GM20000 (cell line): Measurements from ENCODE around the gene RAB42.
"Not testable (repeated sequence)": the region's sequence is repeated elsewhere in the genome, so short reads cannot be mapped to it uniquely, and the experiment has no call there.

Source experiments
- DNase-seq: peaks from one replicate; pipeline ENCODE4 v3.0.0; 2012; ENCODE audit warnings: low spot score
- TF ChIP-seq, protein P1 (sequence below): IDR thresholded peaks from 2 replicates; pipeline ENCODE4 v1.5.1; 2012; ENCODE audit warnings: mild to moderate bottlenecking, control low read depth; ENCODE audit errors: extremely low read depth, missing control alignments

RAB42 gene

DNA sequence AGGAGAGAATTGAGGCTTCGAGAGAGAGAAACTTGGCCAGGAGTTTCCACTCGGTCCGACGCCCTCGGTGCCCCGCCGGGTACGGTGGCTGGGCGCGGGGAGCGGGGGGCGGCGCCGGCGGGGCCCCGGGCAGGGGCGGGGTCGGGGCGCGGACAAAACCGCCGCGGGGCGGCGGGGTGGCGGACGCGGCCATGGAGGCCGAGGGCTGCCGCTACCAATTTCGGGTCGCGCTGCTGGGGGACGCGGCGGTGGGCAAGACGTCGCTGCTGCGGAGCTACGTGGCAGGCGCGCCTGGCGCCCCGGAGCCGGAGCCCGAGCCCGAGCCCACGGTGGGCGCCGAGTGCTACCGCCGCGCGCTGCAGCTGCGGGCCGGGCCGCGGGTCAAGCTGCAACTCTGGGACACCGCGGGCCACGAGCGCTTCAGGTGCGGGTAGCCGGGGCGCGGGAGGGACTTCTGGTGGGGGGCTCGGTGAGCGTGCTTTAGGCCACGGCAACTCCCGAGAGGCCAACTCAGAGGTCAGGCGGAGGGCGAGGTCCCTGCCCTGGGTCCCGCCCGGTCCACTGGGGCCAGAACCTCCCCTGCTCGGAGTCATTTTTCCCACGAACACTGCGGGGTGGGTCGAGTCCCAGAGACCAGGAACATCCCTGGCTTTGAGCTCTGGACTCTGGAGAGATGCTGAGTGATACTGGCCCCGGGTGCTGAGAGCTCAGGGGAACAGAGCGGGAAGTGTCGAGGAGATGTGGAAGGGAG lies 431 bp downstream of the RAB42 start:
- peak; percentile 82 for DNase-seq
- TF ChIP-seq, protein P1, sequence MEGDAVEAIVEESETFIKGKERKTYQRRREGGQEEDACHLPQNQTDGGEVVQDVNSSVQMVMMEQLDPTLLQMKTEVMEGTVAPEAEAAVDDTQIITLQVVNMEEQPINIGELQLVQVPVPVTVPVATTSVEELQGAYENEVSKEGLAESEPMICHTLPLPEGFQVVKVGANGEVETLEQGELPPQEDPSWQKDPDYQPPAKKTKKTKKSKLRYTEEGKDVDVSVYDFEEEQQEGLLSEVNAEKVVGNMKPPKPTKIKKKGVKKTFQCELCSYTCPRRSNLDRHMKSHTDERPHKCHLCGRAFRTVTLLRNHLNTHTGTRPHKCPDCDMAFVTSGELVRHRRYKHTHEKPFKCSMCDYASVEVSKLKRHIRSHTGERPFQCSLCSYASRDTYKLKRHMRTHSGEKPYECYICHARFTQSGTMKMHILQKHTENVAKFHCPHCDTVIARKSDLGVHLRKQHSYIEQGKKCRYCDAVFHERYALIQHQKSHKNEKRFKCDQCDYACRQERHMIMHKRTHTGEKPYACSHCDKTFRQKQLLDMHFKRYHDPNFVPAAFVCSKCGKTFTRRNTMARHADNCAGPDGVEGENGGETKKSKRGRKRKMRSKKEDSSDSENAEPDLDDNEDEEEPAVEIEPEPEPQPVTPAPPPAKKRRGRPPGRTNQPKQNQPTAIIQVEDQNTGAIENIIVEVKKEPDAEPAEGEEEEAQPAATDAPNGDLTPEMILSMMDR: no peak

DNA sequence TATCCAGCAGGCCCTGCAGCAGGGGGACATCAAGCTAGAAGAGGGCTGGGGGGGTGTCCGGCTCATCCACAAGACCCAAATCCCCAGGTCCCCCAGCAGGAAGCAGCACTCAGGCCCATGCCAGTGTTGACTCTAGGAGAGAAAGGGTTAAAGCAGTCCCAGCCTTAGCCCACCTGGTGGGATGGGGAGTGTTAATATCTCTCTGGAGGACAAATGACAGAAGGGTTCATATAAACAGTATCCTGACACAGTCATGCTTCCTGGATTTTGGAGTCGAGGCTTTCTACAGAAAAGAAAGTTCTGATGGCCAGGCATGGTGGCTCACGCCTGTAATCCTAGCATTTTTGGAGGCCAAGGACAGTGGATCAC lies 1.9 kb downstream of the RAB42 start:
- DNase-seq: not testable (repeated sequence)

DNA sequence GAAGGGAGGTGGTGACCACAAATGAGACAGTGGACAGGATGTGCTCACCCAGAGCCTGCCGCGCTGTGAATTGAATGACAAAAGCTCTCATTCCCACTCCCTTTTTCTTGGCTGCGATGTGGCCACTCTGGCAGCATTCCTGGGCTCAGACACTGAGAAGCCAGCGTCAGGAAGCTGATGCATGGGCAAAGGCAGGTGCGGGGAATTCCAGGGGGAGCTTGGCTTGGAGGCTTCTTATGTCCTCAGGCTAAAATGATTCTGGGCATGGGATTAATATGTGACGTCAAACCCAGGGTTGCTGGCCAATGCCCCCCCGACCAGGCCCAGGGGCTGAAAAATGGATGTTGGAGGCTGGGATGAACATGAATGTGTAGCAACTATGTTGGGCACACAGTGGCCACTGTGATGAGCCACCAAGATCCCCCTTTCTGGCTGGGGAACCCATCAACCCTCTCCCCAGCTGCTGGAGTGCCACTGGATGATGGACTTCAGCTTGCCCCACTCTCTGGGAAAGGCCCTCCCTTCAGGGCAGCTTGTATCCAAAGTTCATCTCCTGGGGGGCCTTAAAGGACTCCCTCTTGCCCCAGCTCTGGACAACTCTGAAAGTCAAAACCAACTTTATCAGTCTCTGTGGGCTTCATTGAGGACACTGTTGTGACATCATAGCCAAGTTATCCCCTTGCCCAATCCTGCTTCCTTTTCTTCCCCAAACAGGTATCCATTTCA lies 2.8 kb downstream of the RAB42 start:
- not testable (repeated sequence) for DNase-seq

DNA sequence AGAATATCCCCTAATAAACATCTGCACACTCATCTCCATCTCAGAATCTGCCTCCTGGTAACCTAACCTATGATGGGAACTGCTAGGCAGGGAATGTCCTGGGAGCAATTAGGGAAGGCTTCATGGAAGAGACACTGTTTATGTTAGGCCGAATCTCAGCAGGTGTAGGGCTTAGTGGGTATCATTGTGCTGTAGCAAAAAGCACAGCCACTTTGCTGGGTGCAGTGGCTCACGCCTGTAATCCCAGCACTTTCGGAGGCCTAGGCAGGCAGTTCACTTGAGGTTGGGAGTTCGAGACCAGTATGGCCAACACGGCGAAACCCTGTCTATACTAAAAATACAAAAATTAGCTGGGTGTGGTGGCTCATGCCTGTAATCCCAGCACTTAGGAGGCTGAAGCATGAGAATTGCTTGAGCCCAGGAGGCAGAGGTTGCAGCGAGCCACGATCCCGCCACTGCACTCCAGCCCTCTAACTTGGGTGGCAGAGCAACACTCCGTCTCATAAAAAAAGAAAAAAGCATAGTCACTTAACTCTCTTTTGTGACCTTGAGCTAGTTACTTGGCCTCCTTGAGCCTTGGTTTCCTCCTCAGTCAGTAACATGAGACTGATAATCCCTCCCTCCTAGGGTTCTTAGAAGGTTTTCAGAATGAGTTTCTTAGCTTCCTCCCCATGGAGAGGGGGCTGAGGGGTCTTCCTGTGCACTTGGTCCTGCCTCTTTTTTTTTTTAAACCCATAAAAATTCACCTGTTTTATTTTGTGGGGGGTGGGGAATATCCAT lies 3.5 kb downstream of the RAB42 start:
- no peak for DNase-seq
- TF ChIP-seq, protein P1: no peak

DNA sequence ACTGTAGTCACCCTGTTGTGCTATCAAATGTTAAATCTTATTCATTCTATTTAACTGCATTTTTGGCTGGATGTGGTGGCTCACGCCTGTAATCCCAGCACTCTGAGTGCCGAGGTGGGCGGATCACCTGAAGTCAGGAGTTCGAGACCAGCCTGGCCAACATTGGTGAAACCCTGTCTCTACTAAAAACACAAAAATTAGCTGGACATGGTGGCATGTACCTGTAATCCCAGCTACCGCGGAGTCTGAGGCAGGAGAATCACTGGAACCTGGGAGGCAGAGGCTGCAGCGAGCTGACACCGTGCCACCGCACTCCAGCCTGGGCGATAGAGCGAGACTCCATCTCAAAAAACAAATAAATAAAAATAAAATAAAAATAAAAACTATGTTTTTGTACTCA lies 4.2 kb downstream of the RAB42 start:
- DNase-seq: not testable (repeated sequence)

DNA sequence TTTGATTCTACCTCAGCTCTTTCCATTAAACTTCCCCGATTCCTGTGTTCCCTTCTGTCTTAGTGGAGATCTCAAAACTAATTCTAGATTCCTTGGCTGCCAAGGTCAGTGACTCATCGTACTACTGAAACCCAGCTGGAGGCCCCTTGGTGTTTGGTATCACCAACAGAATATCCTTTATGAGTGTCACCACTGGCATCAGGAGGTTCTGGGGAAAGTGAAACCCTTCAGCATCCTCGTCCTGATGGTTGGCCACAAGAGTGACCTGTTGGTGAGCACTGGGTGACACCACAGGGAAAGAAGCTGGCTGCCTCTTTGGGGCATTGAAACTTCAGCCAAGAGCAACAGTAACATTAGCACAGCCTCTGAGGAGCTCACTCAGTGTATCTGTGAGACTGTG lies 9.6 kb downstream of the RAB42 start:
- no peak for DNase-seq
- TF ChIP-seq, protein P1: no peak

DNA sequence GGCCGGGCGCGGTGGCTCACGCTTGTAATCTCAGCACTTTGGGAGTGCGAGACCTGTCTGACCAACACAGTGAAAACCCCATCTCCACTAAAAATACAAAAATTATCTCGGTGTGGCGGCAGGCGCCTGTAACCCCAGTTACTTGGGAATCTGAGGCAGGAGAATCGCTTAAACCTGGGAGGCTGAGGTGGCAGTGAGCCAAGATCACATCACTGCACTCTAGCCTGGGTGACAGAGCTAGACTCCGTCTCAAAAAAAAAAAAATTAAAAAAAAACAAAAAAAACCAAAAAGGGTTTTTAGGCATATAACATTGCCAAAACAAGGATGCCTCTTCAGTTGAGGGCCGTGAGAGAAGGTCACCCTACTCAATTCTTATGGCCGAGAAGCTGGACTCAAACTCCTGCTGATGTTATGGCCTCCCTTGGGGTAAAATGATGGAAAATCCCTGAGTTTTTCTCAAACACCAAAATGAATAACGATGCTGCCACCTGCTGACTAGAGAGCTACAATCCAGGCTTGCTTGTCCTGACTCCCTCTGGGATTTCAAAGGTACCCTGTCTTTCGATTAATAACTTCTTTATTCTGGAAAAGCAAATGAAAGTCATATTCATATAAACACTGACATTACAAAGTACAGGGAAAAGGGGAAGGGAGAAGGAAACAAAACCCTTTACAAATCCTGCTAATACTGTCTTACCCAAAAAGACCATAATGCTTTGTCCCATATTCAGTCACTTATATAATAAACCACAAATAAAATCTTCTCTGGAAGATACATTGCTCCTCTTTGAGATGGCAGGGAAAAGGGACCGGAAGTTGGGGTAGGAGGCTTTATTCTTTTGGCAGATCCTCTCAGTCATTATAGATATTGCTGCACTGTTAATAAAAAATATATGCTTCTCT lies 10.7 kb downstream of the RAB42 start:
- peak; percentile 54 for DNase-seq

DNA sequence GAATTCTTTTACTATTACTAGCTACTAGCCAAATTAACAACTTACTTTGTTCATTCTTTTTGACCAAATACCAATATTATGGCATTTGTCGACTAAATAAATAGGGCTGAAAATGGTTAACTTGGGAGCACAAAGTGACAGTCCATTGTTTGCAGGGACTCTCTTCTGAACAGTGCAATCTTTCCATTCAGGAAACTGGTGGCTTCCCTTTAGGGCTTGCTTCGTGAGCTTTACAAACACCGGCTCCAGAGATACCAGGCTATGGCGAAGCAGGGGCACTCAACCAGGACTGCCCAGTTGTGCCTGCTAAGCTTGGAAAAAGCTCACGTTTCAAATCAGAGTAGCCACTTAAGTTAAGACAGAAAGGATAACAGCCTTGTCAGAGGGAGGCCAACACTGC lies 12.3 kb downstream of the RAB42 start:
- no peak for DNase-seq
- TF ChIP-seq, protein P1: no peak

More for the DNA sequence above, 10.7 kb downstream of the RAB42 start:
- TF ChIP-seq, protein P1: peak; percentile 60
